ENCODE data around the gene PLA2G2C.
"Not testable (repeated sequence)": the region's sequence is repeated elsewhere in the genome, so short reads cannot be mapped to it uniquely, and the experiment has no call there.

PLA2G2C gene

GRCh38 chr1:20138346-20138745 is 48.0 kb downstream of the PLA2G2C start:
- Mint-ChIP-seq H3K4me1 (no peaks in the 10 kb centered on the region), H3K9me3 (no peaks in the 10 kb centered on the region), H3K27me3 (ENCODE audit: low read depth) (peaks cover 12% of the 10 kb centered on the region), H3K36me3 (ENCODE audit: low read depth) (no peaks in the 10 kb centered on the region), H3K27ac (no peak overlapping the region), H3K4me3 (no peak overlapping the region)
- TF ChIP-seq CTCF (IDR thresholded peaks at IDR 0.05; ENCODE audit: unreplicated experiment in 3 of 3), result no peak

DNA sequence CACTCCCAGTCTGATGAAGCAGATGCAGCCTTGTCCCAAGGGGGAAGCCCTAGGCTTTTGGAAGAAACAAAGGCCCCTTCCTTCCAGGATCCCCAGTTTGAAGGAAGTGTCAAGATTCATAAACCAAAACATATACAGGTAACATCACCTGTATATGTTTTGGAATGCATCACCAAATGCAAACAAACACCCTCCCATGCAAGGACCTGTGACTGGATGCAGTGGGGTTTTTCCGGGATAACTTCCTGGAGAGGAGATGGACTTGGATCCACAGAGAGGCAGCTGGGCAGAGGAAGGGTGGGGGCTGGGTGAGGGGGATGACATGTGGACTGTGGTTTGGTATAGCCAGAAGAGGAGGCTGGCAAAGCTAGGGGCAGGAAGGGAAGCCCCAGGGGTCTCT is 48.7 kb downstream of the PLA2G2C start:
- H3K9me3 Mint-ChIP-seq, result no peaks in the 10 kb centered on the region
- H3K27ac Mint-ChIP-seq, result no peak overlapping the region
- H3K4me3 Mint-ChIP-seq, result no peak overlapping the region
- no peaks in the 10 kb centered on the region for H3K36me3 Mint-ChIP-seq (ENCODE audit: low read depth)
- no peak for TF ChIP-seq CTCF (IDR thresholded peaks at IDR 0.05; ENCODE audit: unreplicated experiment in 3 of 3)
- H3K4me1 Mint-ChIP-seq, result no peaks in the 10 kb centered on the region
- H3K27me3 Mint-ChIP-seq (ENCODE audit: low read depth), result peaks cover 12% of the 10 kb centered on the region

DNA sequence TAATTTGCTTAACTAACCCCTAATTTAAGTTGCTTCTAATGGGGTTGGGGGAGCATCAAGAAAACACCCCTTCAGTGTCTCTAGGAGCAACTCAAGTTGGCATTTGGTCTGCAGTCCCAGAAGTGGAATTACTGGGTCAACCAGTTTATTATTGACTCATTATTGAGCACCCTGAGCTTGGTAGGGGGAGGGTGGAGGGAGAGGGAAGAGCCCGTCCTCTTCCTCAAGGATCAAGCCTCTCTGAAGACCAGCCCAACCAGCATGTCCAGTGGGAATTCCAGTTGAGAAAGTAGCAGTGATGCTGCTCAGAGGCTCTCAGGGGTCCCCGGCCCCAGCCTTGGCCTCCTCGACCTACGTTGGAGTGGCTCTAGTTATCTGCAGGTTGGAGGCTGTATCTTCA is 49.3 kb downstream of the PLA2G2C start:
- Mint-ChIP-seq H3K27me3 (ENCODE audit: low read depth) (peaks cover 8% of the 10 kb centered on the region), H3K36me3 (ENCODE audit: low read depth) (no peaks in the 10 kb centered on the region), H3K4me3 (no peak overlapping the region), H3K9me3 (peaks cover 2% of the 10 kb centered on the region), H3K4me1 (no peaks in the 10 kb centered on the region), H3K27ac (no peak overlapping the region)
- no peak for TF ChIP-seq CTCF (IDR thresholded peaks at IDR 0.05; ENCODE audit: unreplicated experiment in 3 of 3)

DNA sequence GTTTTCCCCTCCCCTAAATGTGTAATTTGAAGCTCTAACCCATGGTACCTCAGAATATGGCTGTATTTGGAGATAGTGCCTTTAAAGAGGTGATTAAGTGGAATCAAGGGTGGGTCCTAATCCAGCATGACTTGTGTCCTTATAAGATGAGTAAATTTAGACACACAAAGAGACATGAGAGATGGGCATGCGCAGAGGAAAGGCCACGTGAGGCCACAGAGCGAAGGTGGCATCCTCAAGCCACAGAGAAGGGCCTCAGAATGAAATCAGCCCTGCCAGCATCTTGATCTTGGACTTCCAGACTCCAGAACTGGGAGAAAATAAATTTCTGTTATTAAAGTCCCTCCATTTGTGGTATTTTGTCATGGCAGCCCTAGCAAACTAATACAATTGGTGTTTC is 50.1 kb downstream of the PLA2G2C start:
- Mint-ChIP-seq H3K27me3 (ENCODE audit: low read depth) (peaks cover 3% of the 10 kb centered on the region), H3K27ac (no peak overlapping the region), H3K36me3 (ENCODE audit: low read depth) (no peaks in the 10 kb centered on the region), H3K4me3 (no peak overlapping the region), H3K9me3 (peaks cover 6% of the 10 kb centered on the region), H3K4me1 (no peaks in the 10 kb centered on the region)
- TF ChIP-seq CTCF (IDR thresholded peaks at IDR 0.05; ENCODE audit: unreplicated experiment in 3 of 3), result no peak

- Mint-ChIP-seq H3K4me3 (no peak overlapping the region), H3K9me3 (peaks cover 9% of the 10 kb centered on the region), H3K27ac (no peak overlapping the region), H3K36me3 (ENCODE audit: low read depth) (no peaks in the 10 kb centered on the region), H3K4me1 (no peaks in the 10 kb centered on the region), H3K27me3 (ENCODE audit: low read depth) (no peaks in the 10 kb centered on the region)
- no peak for TF ChIP-seq CTCF (IDR thresholded peaks at IDR 0.05; ENCODE audit: unreplicated experiment in 3 of 3)
Observed at GRCh38 chr1:20134995-20135394, 51.3 kb downstream of the PLA2G2C start.

GRCh38 chr1:20130518-20130917 is 55.8 kb downstream of the PLA2G2C start:
- peaks cover 26% of the 10 kb centered on the region for H3K9me3 Mint-ChIP-seq
- H3K4me1 Mint-ChIP-seq; H3K36me3 Mint-ChIP-seq (ENCODE audit: low read depth); H3K27me3 Mint-ChIP-seq (ENCODE audit: low read depth); H3K4me3 Mint-ChIP-seq; H3K27ac Mint-ChIP-seq: not testable (repeated sequence)

Data from nephron (organoid).